ENCODE results near the gene NR3C1. TPM values are rescaled to one million over a fixed set of nuclear protein-coding genes. Genes with fewer than 3 reads are reported as not detected.

The NR3C1 gene
- total RNA-seq, 8 experiments from 2014 or later = 5.4 to 65.9 (median 20.8) TPM

GRCh38 chr5:143401227-143402016, 2.1 kb downstream of the NR3C1 start:
- in situ Hi-C loops (cut with MboI; ENCODE audit: low pct_unique_long_range_greater_than_20kb in 2 of 9, low sequenced_read_pairs in 9 of 9, unreplicated experiment in 9 of 9) = loop anchor here in 1 of 9 experiments (25.0 kb wide), 1 partner anchor 736 kb away; no protein-coding TSS in a partner anchor
- ATAC-seq (replicated peaks in 6 of 8) = no peak
- Histone ChIP-seq H3K4me3 (peak overlapping the region; percentile 54 to 64 (median 61)), H3K4me1 (replicated peaks in 1 of 2) (peaks cover 13 to 18% of the 10 kb centered on the region in 2 donors), H3K27ac (no peak overlapping the region)
- 0 to 60% (median 29%) methylated on average over 1 to 10 of the region's 10 CpGs for WGBS, 10 experiments

GRCh38 chr5:143400541-143401226, 2.8 kb downstream of the NR3C1 start:
- peak in 1 of 8 experiments; percentile 0 for ATAC-seq (replicated peaks in 6 of 8)
- Histone ChIP-seq H3K4me1 (replicated peaks in 1 of 2) (peaks cover 18 to 23% of the 10 kb centered on the region in 2 donors), H3K27ac (no peak overlapping the region), H3K4me3 (peak overlapping the region in 3 of 5 donors; percentile 11 to 64 (median 56))
- in situ Hi-C loops (cut with MboI; ENCODE audit: low pct_unique_long_range_greater_than_20kb in 2 of 9, low sequenced_read_pairs in 9 of 9, unreplicated experiment in 9 of 9) = loop anchor here in 1 of 9 experiments (25.0 kb wide), 1 partner anchor 737 kb away; no protein-coding TSS in a partner anchor
- WGBS, 10 experiments = 0 to 40% (median 17%) methylated on average over 1 to 10 of the region's 10 CpGs

GRCh38 chr5:143399616-143400540, 3.6 kb downstream of the NR3C1 start:
- no peak overlapping the region for H3K27ac ChIP-seq
- H3K4me3 ChIP-seq = peak overlapping the region in 3 of 5 donors; percentile 11 to 64 (median 56)
- no peak for ATAC-seq (replicated peaks in 6 of 8)
- H3K4me1 ChIP-seq (replicated peaks in 1 of 2) = peaks cover 21 to 25% of the 10 kb centered on the region in 2 donors
- in situ Hi-C loops (cut with MboI; ENCODE audit: low pct_unique_long_range_greater_than_20kb in 2 of 9, low sequenced_read_pairs in 9 of 9, unreplicated experiment in 9 of 9) = loop anchor here in 2 of 9 experiments (25.0 kb wide), 2 partner anchors 388 to 737 kb away; no protein-coding TSS in a partner anchor
- WGBS, 10 experiments = 9 to 89% (median 48%) methylated on average over 2 to 10 of the region's 12 CpGs

- in situ Hi-C loops (cut with MboI; ENCODE audit: low pct_unique_long_range_greater_than_20kb in 2 of 9, low sequenced_read_pairs in 9 of 9, unreplicated experiment in 9 of 9) = loop anchor here in 1 of 9 experiments (25.0 kb wide), 1 partner anchor 386 kb away; no protein-coding TSS in a partner anchor
- Histone ChIP-seq H3K27ac (no peak overlapping the region), H3K4me1 (replicated peaks in 1 of 2) (peaks cover 21 to 25% of the 10 kb centered on the region in 2 donors), H3K4me3 (peak overlapping the region in 2 of 5 donors; percentile 11 to 64)
- no peak for ATAC-seq (replicated peaks in 6 of 8)
- 0 to 83% (median 40%) methylated on average over 5 to 8 of the region's 8 CpGs for WGBS, 10 experiments
Measured at GRCh38 chr5:143398451-143399237, 4.8 kb downstream of the NR3C1 start.

- in situ Hi-C loops (cut with MboI; ENCODE audit: low pct_unique_long_range_greater_than_20kb in 2 of 9, low sequenced_read_pairs in 9 of 9, unreplicated experiment in 9 of 9) = loop anchor here in 1 of 9 experiments (25.0 kb wide), 1 partner anchor 386 kb away; no protein-coding TSS in a partner anchor
- peaks cover 21 to 25% of the 10 kb centered on the region in 2 donors for H3K4me1 ChIP-seq (replicated peaks in 1 of 2)
- H3K4me3 ChIP-seq = peak overlapping the region in 2 of 5 donors; percentile 11 to 64
- no peak for ATAC-seq (replicated peaks in 6 of 8)
- 0 to 58% (median 33%) methylated on average over 2 of the region's 2 CpGs for WGBS, 10 experiments
- no peak overlapping the region for H3K27ac ChIP-seq
Measured at GRCh38 chr5:143398053-143398355, 5.5 kb downstream of the NR3C1 start.

GRCh38 chr5:143397302-143398052, 6.0 kb downstream of the NR3C1 start:
- ATAC-seq (replicated peaks in 6 of 8) = no peak
- peak overlapping the region in 2 of 5 donors; percentile 11 to 64 for H3K4me3 ChIP-seq
- H3K4me1 ChIP-seq (replicated peaks in 1 of 2) = peaks cover 21 to 25% of the 10 kb centered on the region in 2 donors
- WGBS, 10 experiments = 0 to 100% (median 79%) methylated on average over 1 to 2 of the region's 2 CpGs; no CpG with 5 or more reads in 1 of the 10 experiments
- no peak overlapping the region for H3K27ac ChIP-seq
- in situ Hi-C loops (cut with MboI; ENCODE audit: low pct_unique_long_range_greater_than_20kb in 2 of 9, low sequenced_read_pairs in 9 of 9, unreplicated experiment in 9 of 9) = loop anchor here in 1 of 9 experiments (25.0 kb wide), 1 partner anchor 385 kb away; no protein-coding TSS in a partner anchor

- WGBS, 10 experiments = 2 to 100% (median 68%) methylated on average over 1 to 5 of the region's 5 CpGs
- no peak for ATAC-seq (replicated peaks in 6 of 8)
- Histone ChIP-seq H3K4me3 (peak overlapping the region in 1 of 5 donors; percentile 4), H3K4me1 (replicated peaks in 1 of 2) (peaks cover 21 to 25% of the 10 kb centered on the region in 2 donors), H3K27ac (no peak overlapping the region)
- in situ Hi-C loops (cut with MboI; ENCODE audit: low pct_unique_long_range_greater_than_20kb in 2 of 9, low sequenced_read_pairs in 9 of 9, unreplicated experiment in 9 of 9) = loop anchor here in 1 of 9 experiments (25.0 kb wide), 1 partner anchor 384 kb away; no protein-coding TSS in a partner anchor
Measured at GRCh38 chr5:143396353-143396940, 7.0 kb downstream of the NR3C1 start.

GRCh38 chr5:143395638-143396352, 7.7 kb downstream of the NR3C1 start:
- 0 to 100% (median 52%) methylated on average over 1 to 2 of the region's 2 CpGs; no CpG with 5 or more reads in 2 of the 10 experiments for WGBS, 10 experiments
- ATAC-seq (replicated peaks in 6 of 8) = peak in 2 of 8 experiments; percentile 21 to 28
- in situ Hi-C loops (cut with MboI; ENCODE audit: low pct_unique_long_range_greater_than_20kb in 2 of 9, low sequenced_read_pairs in 9 of 9, unreplicated experiment in 9 of 9) = loop anchor here in 1 of 9 experiments (25.0 kb wide), 1 partner anchor 383 kb away; no protein-coding TSS in a partner anchor
- H3K27ac ChIP-seq = no peak overlapping the region
- peak overlapping the region in 1 of 5 donors; percentile 15 for H3K4me3 ChIP-seq
- H3K4me1 ChIP-seq (replicated peaks in 1 of 2) = peaks cover 19 to 25% of the 10 kb centered on the region in 2 donors

- in situ Hi-C loops (cut with MboI; ENCODE audit: low pct_unique_long_range_greater_than_20kb in 2 of 9, low sequenced_read_pairs in 9 of 9, unreplicated experiment in 9 of 9) = loop anchor here in 1 of 9 experiments (25.0 kb wide), 1 partner anchor 381 kb away; no protein-coding TSS in a partner anchor
- Histone ChIP-seq H3K27ac (no peak overlapping the region), H3K4me1 (replicated peaks in 1 of 2) (peaks cover 15% of the 10 kb centered on the region in 2 donors), H3K4me3 (no peak overlapping the region)
- ATAC-seq (replicated peaks in 6 of 8) = no peak
- 9 to 100% (median 71%) methylated on average over 1 of the region's 1 CpG; no CpG with 5 or more reads in 2 of the 10 experiments for WGBS, 10 experiments
Measured at GRCh38 chr5:143393524-143393923, 10.0 kb downstream of the NR3C1 start.

- Histone ChIP-seq H3K27ac (no peak overlapping the region), H3K4me3 (no peak overlapping the region), H3K4me1 (replicated peaks in 1 of 2) (peaks cover 6 to 8% of the 10 kb centered on the region in 2 donors)
- in situ Hi-C loops (cut with MboI; ENCODE audit: low pct_unique_long_range_greater_than_20kb in 2 of 9, low sequenced_read_pairs in 9 of 9, unreplicated experiment in 9 of 9) = loop anchor here in 1 of 9 experiments (25.0 kb wide), 1 partner anchor 379 kb away; no protein-coding TSS in a partner anchor
- ATAC-seq (replicated peaks in 6 of 8) = no peak
- WGBS, 10 experiments = 10 to 100% (median 99%) methylated on average over 1 to 2 of the region's 2 CpGs
Measured at GRCh38 chr5:143390941-143391340, 12.5 kb downstream of the NR3C1 start.

Measured in motor neuron (in vitro differentiated cells).